C4-2B (cell line): Measurements from ENCODE around the gene ARHGAP8.

Experiments
- CTCF ChIP-seq: fragments of 450-650 bp; conservative IDR thresholded peaks from 2 replicates; pipeline ENCODE4 v1.5.1; 2017; ENCODE audit warnings: mild to moderate bottlenecking
- ZFX ChIP-seq: fragments of 450-650 bp; IDR thresholded peaks from 2 replicates; pipeline ENCODE4 v1.6.1; 2017

- TF ChIP-seq CTCF, result no peak
- TF ChIP-seq ZFX, result no peak
Measured at GRCh38 chr22:44711690-44712555, 40.5 kb upstream of the ARHGAP8 start.
